ENCODE results near the gene PLCD1.

- TF ChIP-seq CTCF (IDR thresholded peaks at IDR 0.05; ENCODE audit: insufficient read depth, low read depth, low read length) (no peak), EZH2 (IDR thresholded peaks at IDR 0.05; ENCODE audit: insufficient read depth, low read length) (no peak)
These were observed 6.8 kb upstream of the PLCD1 start for GRCh38 chr3:38036286-38036685.
